ENCODE results near the gene KIF2B.
"Not testable (repeated sequence)": the region's sequence is repeated elsewhere in the genome, so short reads cannot be mapped to it uniquely, and the experiment has no call there.

KIF2B gene

GRCh38 chr17:53807286-53807685, 15.4 kb upstream of the KIF2B start:
- no peak overlapping the region for H3K4me3 ChIP-seq (ENCODE audit: low read depth, low read length)
- DNase-seq (ENCODE audit: low read depth): no peak
- TF ChIP-seq, protein P1, sequence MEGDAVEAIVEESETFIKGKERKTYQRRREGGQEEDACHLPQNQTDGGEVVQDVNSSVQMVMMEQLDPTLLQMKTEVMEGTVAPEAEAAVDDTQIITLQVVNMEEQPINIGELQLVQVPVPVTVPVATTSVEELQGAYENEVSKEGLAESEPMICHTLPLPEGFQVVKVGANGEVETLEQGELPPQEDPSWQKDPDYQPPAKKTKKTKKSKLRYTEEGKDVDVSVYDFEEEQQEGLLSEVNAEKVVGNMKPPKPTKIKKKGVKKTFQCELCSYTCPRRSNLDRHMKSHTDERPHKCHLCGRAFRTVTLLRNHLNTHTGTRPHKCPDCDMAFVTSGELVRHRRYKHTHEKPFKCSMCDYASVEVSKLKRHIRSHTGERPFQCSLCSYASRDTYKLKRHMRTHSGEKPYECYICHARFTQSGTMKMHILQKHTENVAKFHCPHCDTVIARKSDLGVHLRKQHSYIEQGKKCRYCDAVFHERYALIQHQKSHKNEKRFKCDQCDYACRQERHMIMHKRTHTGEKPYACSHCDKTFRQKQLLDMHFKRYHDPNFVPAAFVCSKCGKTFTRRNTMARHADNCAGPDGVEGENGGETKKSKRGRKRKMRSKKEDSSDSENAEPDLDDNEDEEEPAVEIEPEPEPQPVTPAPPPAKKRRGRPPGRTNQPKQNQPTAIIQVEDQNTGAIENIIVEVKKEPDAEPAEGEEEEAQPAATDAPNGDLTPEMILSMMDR (IDR thresholded peaks at IDR 0.05; ENCODE audit: low read depth, low read length): no peak
- TF ChIP-seq MAX (IDR thresholded peaks at IDR 0.05; ENCODE audit: low read depth, low read length): no peak
- no peak for TF ChIP-seq MYC (IDR thresholded peaks at IDR 0.05; ENCODE audit: low read depth, low read length)
- no peak for TF ChIP-seq POLR2A (IDR thresholded peaks at IDR 0.05; ENCODE audit: extremely low read depth, insufficient read length)

GRCh38 chr17:53818271-53818670, 4.5 kb upstream of the KIF2B start:
- no peak for DNase-seq (ENCODE audit: low read depth)
- TF ChIP-seq POLR2A (IDR thresholded peaks at IDR 0.05; ENCODE audit: extremely low read depth, insufficient read length) (no peak), MYC (IDR thresholded peaks at IDR 0.05; ENCODE audit: low read depth, low read length) (no peak), MAX (IDR thresholded peaks at IDR 0.05; ENCODE audit: low read depth, low read length) (no peak)
- TF ChIP-seq, protein P1 (IDR thresholded peaks at IDR 0.05; ENCODE audit: low read depth, low read length): no peak
- H3K4me3 ChIP-seq (ENCODE audit: low read depth, low read length): no peak overlapping the region

DNA sequence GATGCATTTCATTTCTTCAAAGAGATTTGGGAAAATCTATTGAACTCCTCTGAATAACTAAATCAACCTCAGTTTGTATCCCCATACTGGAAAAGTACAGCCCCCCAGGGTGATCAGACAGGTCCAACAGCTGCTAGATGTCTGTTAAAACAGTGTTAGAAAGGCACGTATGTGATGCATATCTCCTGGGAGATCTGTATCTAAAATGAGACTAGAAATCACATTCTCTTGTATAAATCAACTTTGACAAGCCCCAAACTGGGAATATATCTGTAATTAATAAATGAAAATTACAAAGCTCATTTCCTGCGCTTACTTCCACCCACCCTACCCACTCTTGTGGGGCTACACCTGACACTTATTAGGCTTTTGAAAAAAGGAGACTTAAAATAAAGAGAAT, 3.8 kb upstream of the KIF2B start:
- no peak for TF ChIP-seq MAX (IDR thresholded peaks at IDR 0.05; ENCODE audit: low read depth, low read length)
- no peak for TF ChIP-seq POLR2A (IDR thresholded peaks at IDR 0.05; ENCODE audit: extremely low read depth, insufficient read length)
- TF ChIP-seq, protein P1 (IDR thresholded peaks at IDR 0.05; ENCODE audit: low read depth, low read length): no peak
- no peak for TF ChIP-seq MYC (IDR thresholded peaks at IDR 0.05; ENCODE audit: low read depth, low read length)
- DNase-seq (ENCODE audit: low read depth): no peak

GRCh38 chr17:53819956-53820355, 2.8 kb upstream of the KIF2B start:
- H3K4me3 ChIP-seq (ENCODE audit: low read depth, low read length): no peak overlapping the region
- DNase-seq (ENCODE audit: low read depth): no peak
- no peak for TF ChIP-seq POLR2A (IDR thresholded peaks at IDR 0.05; ENCODE audit: extremely low read depth, insufficient read length)
- no peak for TF ChIP-seq MAX (IDR thresholded peaks at IDR 0.05; ENCODE audit: low read depth, low read length)
- no peak for TF ChIP-seq MYC (IDR thresholded peaks at IDR 0.05; ENCODE audit: low read depth, low read length)
- TF ChIP-seq, protein P1 (IDR thresholded peaks at IDR 0.05; ENCODE audit: low read depth, low read length): no peak

More for the DNA sequence above, 3.8 kb upstream of the KIF2B start:
- H3K4me3 ChIP-seq (ENCODE audit: low read depth, low read length): no peak overlapping the region

GRCh38 chr17:53823341-53824050, 769 bp downstream of the KIF2B start:
- H3K4me3 ChIP-seq (ENCODE audit: low read depth, low read length): no peak overlapping the region
- TF ChIP-seq, protein P1 (IDR thresholded peaks at IDR 0.05; ENCODE audit: low read depth, low read length): no peak
- TF ChIP-seq POLR2A (IDR thresholded peaks at IDR 0.05; ENCODE audit: extremely low read depth, insufficient read length): no peak
- TF ChIP-seq MYC (IDR thresholded peaks at IDR 0.05; ENCODE audit: low read depth, low read length): no peak
- no peak for TF ChIP-seq MAX (IDR thresholded peaks at IDR 0.05; ENCODE audit: low read depth, low read length)
- no peak for DNase-seq (ENCODE audit: low read depth)

DNA sequence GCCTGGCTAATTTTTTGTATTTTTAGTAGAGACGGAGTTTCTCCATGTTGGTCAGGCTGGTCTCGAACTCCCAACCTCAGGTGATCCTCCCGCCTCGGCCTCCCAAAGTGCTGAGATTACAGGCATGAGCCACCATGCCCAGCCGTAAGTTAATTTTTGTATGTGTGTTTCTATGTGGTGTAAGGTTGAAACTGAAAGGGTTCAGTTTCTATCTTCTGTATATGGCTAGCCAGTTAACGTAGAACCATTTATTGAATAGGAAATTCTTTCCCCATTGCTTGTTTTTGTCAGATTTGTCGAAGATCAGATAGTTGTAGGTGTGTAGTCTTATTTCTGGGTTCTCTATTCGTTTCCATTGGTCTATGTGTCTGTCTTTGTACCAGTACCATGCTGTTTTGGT, 12.0 kb downstream of the KIF2B start:
- not testable (repeated sequence) for DNase-seq (ENCODE audit: low read depth); H3K4me3 ChIP-seq (ENCODE audit: low read depth, low read length)

Measured in NB4 (cell line).